GM21360 (cell line): ENCODE measurements around the gene ADORA2B.
"Not testable (repeated sequence)": the region's sequence is repeated elsewhere in the genome, so short reads cannot be mapped to it uniquely, and the experiment has no call there.

Experiments used
- ATAC-seq: cut with Tn5 transposase; IDR thresholded peaks from one replicate; pipeline ENCODE4 v1.9.1; 2021; ENCODE audit warnings: mild to moderate bottlenecking, moderate library complexity; ENCODE audit not compliant: unreplicated experiment

Gene ADORA2B

DNA sequence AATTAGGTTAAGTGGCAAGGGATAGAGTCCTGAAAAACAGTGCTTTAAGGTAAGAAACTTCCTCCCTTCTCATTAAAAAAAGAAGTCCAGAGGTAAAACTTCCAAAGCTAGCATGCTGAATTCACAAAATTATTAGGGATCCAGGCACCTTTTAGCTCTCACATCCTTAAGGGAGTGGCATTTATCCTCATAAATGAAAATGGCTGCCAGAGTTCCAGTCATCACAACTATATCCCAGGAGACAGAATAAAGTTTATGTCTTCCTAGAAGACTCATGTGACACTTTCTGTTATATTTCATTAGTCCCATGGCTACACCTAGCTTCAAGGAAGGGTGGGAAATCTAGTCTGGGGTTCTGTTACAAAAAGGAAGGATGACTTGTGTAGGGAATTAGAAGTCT, 23.3 kb upstream of the ADORA2B start:
- no peak for ATAC-seq

- ATAC-seq = no peak
Observed at GRCh38 chr17:15922586-15922985, 22.3 kb upstream of the ADORA2B start.

- ATAC-seq = no peak
Observed at GRCh38 chr17:15926039-15926740, 18.7 kb upstream of the ADORA2B start.

GRCh38 chr17:15928286-15928785, 16.6 kb upstream of the ADORA2B start:
- no peak for ATAC-seq

DNA sequence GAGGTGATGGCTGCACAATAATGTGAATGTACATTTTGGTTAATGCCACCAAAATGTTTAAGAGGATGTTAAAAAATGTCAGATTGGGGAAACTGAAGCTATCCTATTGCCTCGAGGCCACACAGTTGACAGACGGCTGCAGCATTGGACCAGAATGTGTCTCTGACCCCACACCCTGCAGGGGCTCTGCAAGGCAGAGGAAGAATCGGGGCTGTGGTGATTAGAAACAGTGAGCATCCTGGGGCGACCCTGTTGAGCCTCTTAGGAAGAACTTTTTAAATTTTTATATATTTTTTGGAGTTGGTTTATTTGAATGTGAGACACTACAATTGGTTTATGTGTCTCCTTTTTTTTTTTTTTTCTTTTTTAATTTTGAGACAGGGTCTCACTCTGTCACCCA, 15.0 kb upstream of the ADORA2B start:
- no peak for ATAC-seq

DNA sequence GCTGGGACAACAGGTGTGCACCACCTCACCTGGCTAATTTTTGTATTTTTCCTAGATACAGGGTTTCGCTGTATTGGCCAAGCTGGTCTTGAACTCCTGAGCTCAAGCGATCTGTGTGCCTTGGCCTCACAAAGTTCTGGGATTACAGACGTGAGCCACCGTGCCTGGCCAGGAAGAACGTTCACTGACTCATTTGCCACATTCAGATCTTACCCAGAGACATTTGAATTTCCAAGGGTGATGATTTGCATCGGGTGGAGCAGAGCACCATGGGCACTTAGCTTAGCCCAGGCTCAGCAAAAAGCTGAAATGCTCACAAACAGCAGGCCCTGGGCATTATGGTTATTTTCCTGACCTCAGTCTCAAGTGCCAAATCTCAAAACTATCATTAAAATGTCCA, 14.5 kb upstream of the ADORA2B start:
- no peak for ATAC-seq

- ATAC-seq = no peak
Observed at GRCh38 chr17:15931394-15931793, 13.5 kb upstream of the ADORA2B start.

DNA sequence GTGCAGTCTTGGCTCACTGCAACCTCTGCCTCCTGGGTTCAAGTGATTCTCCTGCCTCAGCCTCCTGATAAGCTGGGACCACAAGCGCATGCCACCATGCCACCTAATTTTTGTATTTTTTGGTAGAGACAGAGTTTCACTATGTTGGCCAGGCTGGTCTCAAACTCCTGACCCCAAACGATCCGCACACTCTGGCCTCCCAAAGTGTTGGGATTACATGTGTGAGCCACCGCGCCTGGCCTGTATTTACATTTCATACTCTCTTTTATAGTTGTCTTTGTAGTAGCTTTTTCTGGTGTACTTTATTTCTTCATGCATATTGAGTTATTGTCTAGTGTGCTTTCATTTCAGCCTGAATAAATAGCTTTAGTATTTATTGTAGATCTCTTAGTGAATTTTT, 10.1 kb upstream of the ADORA2B start:
- no peak for ATAC-seq

- ATAC-seq = no peak
Observed at GRCh38 chr17:15935891-15936290, 9.0 kb upstream of the ADORA2B start.

GRCh38 chr17:15936481-15936880, 8.4 kb upstream of the ADORA2B start:
- not testable (repeated sequence) for ATAC-seq

- no peak for ATAC-seq
Observed at GRCh38 chr17:15941781-15942180, 3.1 kb upstream of the ADORA2B start.

DNA sequence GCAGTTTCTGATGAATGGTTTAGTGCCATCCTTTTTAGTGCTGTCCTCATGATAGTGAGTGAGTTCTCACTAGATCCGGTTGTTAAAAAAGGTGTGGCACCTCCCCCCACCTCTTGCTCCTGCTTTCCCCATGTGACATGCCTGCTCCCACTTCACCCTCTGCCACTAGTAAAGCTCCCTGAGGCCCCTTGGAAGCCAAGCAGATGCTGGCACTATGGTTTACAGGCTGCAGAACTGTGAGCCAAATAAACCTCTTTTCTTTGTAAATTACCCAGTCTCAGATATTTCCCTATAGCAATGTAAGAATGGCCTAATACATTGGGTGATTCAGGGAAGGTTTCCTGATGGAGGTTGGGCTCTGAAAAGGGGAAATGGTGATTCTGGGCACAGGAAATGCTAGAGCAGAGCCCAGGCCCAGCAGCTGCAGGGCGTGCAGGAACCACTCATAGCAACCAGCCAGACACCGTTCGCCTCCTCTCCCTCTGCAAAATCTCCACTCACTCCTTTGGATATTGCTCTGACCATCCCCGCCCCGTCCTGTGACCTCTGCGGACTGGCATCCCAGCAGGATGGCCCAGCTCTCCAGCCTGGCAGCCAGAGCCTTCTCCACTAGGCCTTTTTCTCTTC, 2.6 kb upstream of the ADORA2B start:
- ATAC-seq = no peak

GRCh38 chr17:15943971-15944758, 765 bp upstream of the ADORA2B start:
- no peak for ATAC-seq

DNA sequence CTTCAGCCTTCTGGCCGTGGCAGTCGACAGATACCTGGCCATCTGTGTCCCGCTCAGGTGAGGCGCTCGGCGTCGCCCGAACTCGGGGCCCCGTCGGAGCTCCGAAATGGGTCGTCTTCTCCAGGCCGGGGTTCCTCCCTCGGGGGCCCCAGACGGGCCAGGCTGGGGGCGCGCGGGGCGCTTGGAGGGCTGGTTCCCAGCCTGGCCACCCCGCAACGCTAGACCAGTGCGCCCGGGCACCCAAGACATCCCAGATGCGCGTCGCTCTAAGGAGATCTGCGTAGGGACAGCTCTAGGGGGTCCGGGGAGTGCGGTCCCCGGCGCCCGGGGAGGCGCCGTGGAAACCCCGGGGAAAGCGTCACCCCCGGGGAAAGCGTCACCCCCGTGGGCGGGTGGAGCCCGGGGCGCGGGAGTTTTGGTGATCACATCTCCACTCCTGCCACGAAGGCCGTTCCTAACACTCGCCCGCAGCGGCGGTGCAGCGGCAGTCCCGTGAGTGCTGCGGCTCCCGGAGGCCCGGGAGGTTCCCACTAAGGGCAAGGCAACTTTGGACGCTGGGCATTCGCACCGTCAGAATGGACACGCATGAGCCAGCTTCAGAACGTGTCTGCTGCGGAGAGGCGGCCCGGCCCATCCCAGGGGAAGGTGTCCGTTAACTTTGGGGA, 729 bp downstream of the ADORA2B start:
- ATAC-seq = no peak

DNA sequence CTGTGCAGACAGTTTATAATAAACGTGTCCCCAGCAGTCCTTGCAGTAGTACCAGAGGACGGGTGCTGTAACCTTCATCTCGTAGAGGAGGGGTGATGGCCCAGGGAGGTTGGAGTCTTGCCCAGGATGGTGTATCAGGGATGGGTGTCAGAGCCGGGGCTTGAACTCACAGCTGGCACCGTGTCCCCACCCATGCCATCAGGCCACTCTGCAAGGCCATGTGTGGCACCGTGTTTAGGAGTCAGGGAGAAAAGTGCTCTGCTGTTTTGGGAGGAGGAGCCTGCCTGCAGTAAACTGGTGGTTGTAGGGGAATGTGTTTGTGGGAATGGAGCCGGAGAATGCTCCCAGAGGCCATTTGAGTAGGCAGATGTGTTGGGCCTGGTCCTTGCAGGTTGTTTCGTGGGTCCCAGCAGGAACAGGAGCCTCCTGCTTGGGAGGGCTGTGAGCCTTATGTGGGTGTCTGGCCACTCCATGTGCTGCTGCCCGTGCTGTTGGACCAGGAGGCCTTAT, 1.7 kb downstream of the ADORA2B start:
- ATAC-seq = no peak

DNA sequence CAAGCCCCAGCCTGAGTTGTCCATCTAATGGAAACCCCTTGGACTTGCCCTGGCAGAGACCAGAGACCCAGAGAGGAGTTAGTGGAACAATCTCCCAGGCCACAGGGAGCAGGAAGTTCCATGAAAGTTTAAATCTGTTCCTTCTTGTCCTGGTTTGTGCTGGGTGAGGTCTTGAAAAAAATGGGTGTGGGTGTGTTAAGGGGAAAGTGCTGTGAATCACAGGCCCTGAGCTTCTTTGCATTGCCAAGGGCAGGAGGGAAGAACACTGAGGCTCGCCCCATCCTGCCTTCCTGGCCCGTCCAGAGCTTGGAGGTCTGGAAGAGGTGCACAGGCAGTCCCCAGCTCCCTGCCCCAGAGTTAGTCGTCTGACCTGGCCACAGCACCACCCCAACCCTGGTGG, 2.3 kb downstream of the ADORA2B start:
- ATAC-seq = no peak

DNA sequence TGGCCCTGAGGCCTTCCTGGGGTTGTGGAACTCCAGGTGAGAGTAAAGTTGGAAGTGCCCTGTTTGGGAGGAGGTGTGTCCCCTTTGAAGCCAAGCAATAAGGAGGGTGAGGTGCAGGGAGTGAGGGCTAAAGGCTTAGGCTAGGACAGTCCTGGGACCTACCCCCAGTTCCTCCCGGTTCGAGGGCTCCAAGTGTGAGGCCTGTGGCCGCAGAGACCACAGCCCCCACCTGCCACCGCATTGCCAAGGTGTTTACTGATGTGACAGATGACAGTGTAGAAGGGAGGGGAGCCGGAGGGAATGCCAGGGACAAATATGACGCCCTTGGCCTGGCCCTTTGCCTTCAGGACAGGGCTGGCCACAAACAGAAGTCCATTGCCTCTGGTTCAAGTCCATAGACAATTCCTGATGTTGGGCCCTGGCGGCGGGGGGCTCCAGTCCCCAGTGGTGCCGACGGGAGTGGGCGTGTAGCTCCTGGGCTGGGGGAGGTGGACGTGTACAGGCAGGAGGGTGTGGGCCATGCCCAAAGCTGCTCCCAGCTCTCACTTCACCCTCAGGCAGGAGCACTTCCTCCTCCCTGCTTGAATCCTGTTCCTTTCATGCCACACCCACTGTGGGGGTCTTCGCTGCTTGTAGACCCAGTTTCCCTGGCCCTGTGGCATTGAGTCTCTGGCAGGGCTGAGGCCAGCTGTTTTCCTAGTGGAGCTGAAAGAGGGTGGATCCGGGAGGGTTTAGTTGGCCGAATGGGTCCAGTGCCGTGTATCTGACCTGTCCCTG, 3.2 kb downstream of the ADORA2B start:
- ATAC-seq = no peak

- no peak for ATAC-seq
Observed at GRCh38 chr17:15951368-15952047, 6.6 kb downstream of the ADORA2B start.

DNA sequence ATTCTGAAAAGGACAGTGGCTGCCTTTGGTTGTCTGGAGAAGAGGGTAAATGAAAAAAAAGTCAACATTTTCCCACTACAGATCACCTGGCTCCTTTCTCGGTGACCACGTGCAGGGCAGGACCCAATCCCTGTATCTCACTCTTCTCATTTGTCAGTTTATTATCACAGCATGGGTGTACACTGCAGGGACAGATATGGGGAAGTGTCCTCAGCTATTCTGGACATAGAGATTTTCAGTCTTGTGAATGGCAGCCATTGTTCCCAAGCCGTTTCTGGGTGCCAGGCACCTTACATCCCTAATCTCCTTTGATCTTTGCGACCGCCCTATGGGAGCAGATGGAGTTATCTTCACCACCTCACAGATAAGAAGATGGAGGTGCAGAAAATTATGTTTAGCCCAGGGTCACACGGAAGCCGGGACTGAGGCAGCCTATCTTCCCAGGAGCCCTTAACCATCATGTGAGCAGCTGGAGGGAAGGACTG, 7.2 kb downstream of the ADORA2B start:
- ATAC-seq = no peak
